HG03439 (cell line): ENCODE measurements around the gene POLL.

Experiments
- ATAC-seq: cut with Tn5 transposase; IDR thresholded peaks from one replicate; pipeline ENCODE4 v1.9.1; 2021; ENCODE audit warnings: mild to moderate bottlenecking, moderate library complexity; ENCODE audit not compliant: unreplicated experiment

POLL gene

GRCh38 chr10:101575580-101576210 is 12.4 kb downstream of the POLL start:
- no peak for ATAC-seq

DNA sequence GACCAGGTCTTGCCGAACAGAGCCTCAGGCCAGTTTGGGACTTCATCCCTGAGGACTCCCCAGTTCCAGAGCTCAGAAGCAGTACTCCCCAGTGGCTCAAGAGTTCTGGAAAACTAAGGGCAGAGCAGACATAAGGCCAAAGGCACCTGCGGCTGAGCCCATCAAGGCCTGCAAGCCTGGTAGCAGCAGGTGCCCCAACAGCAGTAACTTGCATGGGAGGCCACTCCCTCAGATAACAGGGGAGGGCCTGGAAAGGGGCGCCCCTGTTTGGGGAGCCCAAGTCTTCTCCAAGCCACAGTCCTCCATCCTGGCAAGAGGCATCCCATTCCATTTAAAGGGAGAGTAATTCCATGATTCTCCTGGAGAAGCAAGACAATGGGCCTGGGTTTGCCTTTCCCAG is 13.0 kb downstream of the POLL start:
- ATAC-seq: no peak

GRCh38 chr10:101573885-101574753 is 13.9 kb downstream of the POLL start:
- no peak for ATAC-seq

GRCh38 chr10:101572785-101573184 is 15.3 kb downstream of the POLL start:
- ATAC-seq: no peak

GRCh38 chr10:101572126-101572525 is 15.9 kb downstream of the POLL start:
- no peak for ATAC-seq

GRCh38 chr10:101571271-101571925 is 16.7 kb downstream of the POLL start:
- ATAC-seq: no peak

- no peak for ATAC-seq
Measured at GRCh38 chr10:101570428-101571270, 17.4 kb downstream of the POLL start.

- peak; percentile 74 for ATAC-seq
Measured at GRCh38 chr10:101569622-101570427, 18.2 kb downstream of the POLL start.

DNA sequence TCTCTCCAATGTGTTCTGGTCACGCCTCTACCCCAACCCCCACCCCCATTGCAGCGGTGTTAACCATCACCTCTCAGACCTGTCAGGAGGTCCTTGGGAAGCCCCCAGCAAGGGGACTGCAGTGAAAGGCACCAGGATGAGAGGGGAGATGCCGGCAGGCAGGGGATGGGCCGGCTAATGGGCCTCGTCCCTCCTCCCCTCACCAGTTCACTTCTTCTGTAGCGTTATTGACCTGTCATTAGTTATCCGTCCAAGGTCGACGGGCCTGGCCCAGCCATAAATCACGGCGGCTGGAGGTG is 18.8 kb downstream of the POLL start:
- ATAC-seq: no peak

DNA sequence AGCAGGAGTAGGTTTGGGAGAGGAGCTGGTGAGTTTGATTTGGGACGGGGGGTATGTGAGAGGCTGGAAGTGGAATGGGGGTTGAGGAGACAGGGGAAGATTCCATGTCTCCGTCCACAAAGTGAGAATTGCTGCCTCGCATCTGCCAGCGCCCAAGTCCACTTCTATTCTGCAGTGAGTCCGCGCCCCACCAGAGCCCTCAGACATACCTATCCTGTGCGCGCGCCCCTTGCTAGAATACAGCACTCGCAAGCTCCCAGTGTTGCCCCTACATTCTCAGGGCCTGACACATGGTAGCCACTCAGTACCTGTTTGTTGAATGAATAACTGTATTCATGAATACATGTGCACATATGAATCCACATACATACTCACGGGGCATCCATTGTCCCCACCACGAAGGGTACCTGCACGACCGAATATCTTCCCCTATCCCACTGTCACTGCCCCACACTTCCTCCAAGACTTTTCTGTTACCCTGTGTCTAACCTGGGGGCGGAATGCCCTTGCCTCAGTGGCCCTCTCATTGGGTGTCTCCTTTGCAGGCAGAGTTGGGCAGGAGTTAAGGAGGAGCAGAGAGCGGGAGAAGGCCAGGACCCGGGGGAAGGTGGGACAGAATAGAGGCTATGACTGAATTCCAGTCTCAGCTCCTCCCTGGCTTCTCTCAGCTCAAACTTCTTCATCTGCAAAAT is 19.9 kb downstream of the POLL start:
- no peak for ATAC-seq

DNA sequence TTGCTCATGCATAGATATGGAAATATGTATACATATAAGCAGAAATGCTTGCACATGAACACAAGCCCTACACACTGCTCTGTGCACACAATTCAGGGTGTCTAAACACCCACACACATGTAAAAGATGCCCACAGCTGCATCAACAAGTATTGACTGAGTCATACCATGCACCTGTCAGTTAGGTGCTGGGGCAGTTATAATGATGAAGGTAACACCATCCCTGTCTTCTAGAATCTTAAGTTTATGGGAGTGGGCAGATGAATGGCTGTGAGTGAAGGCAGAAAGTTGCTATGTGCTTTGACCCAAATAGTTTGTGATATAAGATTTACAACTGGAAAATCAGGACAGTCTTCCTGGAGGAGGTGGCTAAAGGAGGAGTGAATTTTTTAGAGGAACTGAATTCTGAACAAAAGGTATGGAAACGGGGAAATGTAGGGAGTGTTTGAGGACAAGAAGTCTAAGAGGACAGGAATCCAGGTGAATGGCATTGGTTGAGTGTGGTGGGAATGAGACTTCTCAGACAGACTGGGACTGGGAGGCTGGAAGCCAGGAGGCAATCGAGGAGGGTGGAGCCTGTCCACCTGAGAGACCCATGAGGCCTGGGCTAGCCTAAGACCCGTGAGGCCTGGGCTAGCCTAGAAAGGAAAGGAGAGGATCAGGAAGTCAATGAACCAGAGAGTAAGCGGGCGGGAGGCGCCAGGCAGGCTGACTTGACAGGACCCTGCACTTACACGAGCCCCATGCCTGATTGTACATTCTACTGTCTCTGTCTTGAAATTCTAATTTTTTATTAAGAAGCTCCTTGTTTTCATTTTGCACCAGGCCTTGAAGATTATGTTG is 20.7 kb downstream of the POLL start:
- ATAC-seq: no peak

DNA sequence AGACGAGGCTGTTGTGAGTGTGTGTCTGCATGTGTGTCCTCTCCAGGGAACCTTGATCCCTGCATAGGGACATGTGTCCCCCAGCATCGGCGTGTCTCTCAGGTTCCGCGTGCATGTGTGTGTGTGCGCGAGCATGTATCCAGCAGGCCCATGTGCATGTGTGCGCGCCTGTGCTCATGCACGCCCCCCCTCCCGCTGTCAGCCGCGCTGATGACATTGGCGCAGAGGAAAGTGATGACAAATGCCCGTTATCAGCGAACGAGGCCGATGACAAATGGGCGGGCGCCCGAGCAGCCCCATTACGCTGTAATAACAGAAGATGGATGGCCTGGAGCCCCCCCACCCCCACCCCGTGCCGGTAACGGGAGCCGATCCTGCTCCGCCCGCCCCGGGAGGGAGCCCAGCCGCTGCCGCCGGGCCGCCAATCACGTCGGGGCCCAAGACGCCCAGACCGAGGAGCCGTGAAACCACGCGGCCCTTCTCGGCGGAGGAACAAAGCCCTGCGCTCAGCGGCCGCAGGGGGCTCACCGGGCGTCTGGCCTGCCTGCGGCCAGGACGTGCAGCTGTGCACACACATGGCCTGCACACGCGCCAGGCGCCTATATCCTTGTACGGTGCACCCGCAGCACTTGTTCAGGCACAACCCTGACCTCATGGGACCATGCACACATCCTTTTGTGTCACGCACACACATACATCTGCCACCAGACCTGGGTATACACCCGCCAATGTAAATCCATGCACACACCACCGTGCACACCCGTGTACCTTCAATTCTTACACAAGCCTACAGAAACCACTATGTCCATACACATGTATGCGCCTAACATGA is 21.5 kb downstream of the POLL start:
- ATAC-seq: no peak

- ATAC-seq: no peak
Measured at GRCh38 chr10:101565936-101566332, 22.1 kb downstream of the POLL start.

DNA sequence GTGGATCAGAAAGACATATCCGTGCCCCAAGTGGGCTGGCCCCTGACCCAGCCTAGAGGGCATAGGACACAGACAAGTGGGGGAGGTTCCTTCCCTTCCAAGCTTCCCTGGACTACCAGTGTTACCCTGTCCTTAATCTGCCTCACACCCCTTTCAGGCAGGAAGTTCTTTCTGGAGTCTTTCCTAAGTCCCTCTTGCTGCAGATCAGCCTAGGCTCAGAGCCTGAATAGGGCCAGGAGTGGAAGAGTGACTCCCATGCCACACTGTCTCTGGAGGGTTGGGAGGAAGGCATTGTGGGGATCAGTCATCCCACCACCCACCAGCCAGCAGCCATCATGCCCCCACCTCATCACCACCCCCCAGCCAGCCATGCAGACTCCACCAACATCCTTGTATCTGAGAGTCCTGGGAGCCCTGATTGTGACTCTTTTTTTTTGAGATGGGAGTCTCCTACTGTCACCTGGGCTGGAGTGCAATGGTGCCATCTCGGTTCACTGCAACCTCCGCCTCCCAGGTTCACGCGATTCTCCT is 22.6 kb downstream of the POLL start:
- ATAC-seq: no peak

- no peak for ATAC-seq
Measured at GRCh38 chr10:101564490-101564991, 23.5 kb downstream of the POLL start.

GRCh38 chr10:101563497-101564040 is 24.5 kb downstream of the POLL start:
- ATAC-seq: no peak

- ATAC-seq: no peak
Measured at GRCh38 chr10:101563007-101563406, 25.1 kb downstream of the POLL start.
